Brain microvascular endothelial cell (primary cell): ENCODE measurements around the gene PLOD2.
A peak's percentile ranks its signal among the peaks of the same experiment; 100 is the strongest.

Source experiments
- DNase-seq: peaks from one replicate; pipeline ENCODE4 v3.0.0-alpha.2; 2020
- H3K27ac ChIP-seq: fragments of 250-450 bp; sonication (Bioruptor Pico); 2 replicates; pipeline ENCODE4 v1.5.1; 2020; ENCODE audit warnings: mild to moderate bottlenecking, moderate library complexity
- H3K27me3 ChIP-seq: fragments of 250-450 bp; sonication (Bioruptor Pico); replicated peaks from 2 replicates; pipeline ENCODE4 v1.5.1; 2020; ENCODE audit warnings: mild to moderate bottlenecking
- H3K36me3 ChIP-seq: fragments of 250-450 bp; sonication (Bioruptor Pico); replicated peaks from 2 replicates; pipeline ENCODE4 v1.5.1; 2020; ENCODE audit warnings: mild to moderate bottlenecking
- H3K4me3 ChIP-seq: 2 replicates; pipeline ENCODE4 v1.5.1; 2011; ENCODE audit warnings: low read depth, mild to moderate bottlenecking, control low read depth, low read length, moderate library complexity
- in situ Hi-C: cut with HindIII; loops from 2 replicates; pipeline ENCODE4 v1.10.0; 2017; ENCODE audit warnings: low sequenced_read_pairs, low pct_ligation_motif_present
- TF ChIP-seq, protein P1 (sequence below): IDR thresholded peaks from 2 replicates; pipeline ENCODE4 v1.5.1; 2011; ENCODE audit warnings: low read depth, mild to moderate bottlenecking, moderate library complexity, low read length, control low read depth, inconsistent platforms; ENCODE audit errors: missing control alignments

Gene PLOD2

DNA sequence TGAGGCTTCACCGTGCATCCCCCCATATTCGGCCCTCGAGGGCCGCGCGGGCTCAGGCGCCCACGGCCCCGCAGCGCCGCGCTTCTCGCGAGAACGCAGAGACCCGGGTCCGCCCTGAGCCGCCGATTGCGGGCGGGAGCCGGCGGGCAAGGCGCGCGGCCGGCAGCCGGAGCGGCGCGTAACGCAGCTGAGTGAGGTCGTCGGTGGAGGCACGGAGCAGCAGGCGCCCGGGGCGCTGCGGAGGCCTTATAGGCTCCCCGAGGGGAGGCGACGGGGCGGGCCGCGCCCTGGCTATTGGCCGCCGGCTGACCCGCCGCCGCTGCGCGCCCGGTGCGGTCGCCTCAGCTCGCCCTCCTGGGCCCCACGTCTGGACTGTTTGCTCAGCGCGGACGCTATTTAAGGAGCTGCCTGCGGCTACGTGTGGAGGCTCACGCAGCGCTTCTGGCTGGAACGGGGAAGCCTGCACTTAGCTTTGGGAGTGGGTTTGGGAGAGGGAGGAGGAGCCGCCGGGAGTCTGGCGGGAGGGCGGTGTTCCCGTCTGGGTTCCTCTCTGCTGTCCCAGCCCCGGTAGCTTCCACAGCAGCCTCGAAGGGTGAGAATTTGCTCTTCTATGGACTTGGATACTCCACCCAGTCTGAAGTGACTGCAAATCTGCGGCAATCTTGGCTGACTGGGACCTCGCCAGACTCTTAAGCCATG lies at the start of gene PLOD2:
PLOD2 (minus strand) TSS at position 221 of the 699 bp plus-strand sequence; CDS start at position 26, 195 bp downstream.
- DNase-seq: peak; percentile 85
- Histone ChIP-seq H3K36me3 (no peaks in the 10 kb centered on the region), H3K27ac (peak within 1 kb of the TSS; percentile 80), H3K4me3 (peak within 1 kb of the TSS; percentile 95), H3K27me3 (no peaks in the 10 kb centered on the region)
- in situ Hi-C loops: no loop called here
- TF ChIP-seq, protein P1, sequence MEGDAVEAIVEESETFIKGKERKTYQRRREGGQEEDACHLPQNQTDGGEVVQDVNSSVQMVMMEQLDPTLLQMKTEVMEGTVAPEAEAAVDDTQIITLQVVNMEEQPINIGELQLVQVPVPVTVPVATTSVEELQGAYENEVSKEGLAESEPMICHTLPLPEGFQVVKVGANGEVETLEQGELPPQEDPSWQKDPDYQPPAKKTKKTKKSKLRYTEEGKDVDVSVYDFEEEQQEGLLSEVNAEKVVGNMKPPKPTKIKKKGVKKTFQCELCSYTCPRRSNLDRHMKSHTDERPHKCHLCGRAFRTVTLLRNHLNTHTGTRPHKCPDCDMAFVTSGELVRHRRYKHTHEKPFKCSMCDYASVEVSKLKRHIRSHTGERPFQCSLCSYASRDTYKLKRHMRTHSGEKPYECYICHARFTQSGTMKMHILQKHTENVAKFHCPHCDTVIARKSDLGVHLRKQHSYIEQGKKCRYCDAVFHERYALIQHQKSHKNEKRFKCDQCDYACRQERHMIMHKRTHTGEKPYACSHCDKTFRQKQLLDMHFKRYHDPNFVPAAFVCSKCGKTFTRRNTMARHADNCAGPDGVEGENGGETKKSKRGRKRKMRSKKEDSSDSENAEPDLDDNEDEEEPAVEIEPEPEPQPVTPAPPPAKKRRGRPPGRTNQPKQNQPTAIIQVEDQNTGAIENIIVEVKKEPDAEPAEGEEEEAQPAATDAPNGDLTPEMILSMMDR: no peak

- in situ Hi-C loops: no loop called here
- no peaks in the 10 kb centered on the region for H3K27me3 ChIP-seq
Observed at GRCh38 chr3:146209371-146209770, 48.4 kb upstream of the PLOD2 start.

DNA sequence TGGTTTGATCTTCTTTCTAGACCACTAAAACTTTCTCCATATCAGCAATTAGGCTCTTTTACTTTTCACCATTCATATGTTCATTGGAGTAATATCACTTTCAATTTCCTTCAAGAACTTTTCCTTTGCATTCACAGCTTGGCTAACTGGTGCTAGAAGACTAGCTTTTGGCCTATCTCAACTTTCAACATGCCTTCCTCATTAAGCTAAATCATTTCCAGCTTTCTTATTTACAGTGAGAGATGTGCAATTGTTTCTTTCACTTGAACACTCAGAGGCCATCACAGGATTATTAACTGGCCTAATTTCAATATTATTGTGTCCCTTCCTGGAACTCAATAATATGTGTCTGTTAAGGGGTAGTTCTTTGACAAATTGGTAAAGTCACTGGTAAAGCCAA lies 42.8 kb upstream of the PLOD2 start:
- in situ Hi-C loops: no loop called here
- H3K27ac ChIP-seq: no peak overlapping the region
- no peak for DNase-seq
- H3K27me3 ChIP-seq: no peaks in the 10 kb centered on the region
- H3K36me3 ChIP-seq: peaks cover 17% of the 10 kb centered on the region
- H3K4me3 ChIP-seq: no peak overlapping the region
- TF ChIP-seq, protein P1: no peak

More at GRCh38 chr3:146209371-146209770, 48.4 kb upstream of the PLOD2 start:
- no peak overlapping the region for H3K4me3 ChIP-seq
- H3K36me3 ChIP-seq: peaks cover 17% of the 10 kb centered on the region
- DNase-seq: no peak
- H3K27ac ChIP-seq: no peak overlapping the region
- TF ChIP-seq, protein P1: no peak

DNA sequence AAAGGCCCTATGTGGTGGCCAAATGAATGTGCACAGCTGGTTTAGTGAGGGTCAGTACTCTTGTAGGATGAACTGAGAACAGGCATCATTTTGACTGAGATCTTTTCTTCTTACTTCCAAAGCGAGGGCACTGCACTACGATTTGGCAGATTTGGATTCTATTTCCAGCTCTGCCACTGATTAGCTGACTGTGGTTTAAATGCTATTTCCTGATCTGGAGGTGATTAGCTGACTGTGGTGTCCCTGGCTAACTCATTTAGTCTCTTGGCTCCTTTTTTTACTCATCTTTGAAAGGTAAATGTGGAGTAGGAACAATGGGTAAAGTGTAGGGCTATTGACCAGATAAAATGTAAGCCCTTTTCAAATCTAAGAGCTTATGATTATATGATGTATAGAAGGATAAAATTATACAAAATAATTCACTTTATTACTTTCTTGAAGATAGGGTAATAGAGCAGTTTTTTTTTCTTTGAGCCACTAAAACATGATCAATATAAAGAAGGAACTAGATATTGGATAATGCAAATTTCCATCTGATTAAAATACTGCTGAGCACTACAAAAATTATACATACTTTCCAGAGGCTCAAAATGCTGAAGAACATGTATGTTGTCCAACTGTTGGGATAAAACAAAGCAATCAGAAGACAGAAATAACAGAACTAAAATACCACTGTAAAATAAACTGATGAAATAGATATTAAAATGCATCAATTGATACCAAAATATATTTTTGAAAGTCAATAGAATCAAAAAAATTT lies 39.7 kb upstream of the PLOD2 start:
- no peak overlapping the region for H3K4me3 ChIP-seq
- H3K27me3 ChIP-seq: no peaks in the 10 kb centered on the region
- no peak overlapping the region for H3K27ac ChIP-seq
- TF ChIP-seq, protein P1: no peak
- DNase-seq: no peak
- in situ Hi-C loops: no loop called here
- H3K36me3 ChIP-seq: peaks cover 5% of the 10 kb centered on the region

GRCh38 chr3:146199762-146200161 lies 38.8 kb upstream of the PLOD2 start:
- no peak overlapping the region for H3K4me3 ChIP-seq
- H3K27ac ChIP-seq: no peak overlapping the region
- TF ChIP-seq, protein P1: no peak
- no peak for DNase-seq
- peaks cover 3% of the 10 kb centered on the region for H3K36me3 ChIP-seq
- no peaks in the 10 kb centered on the region for H3K27me3 ChIP-seq
- in situ Hi-C loops: no loop called here
